Amniotic epithelial cell (primary cell): ENCODE measurements around the gene RPS6KA1.
A peak's percentile ranks its signal among the peaks of the same experiment; 100 is the strongest.

Source experiments
- DNase-seq: peaks from one replicate; pipeline ENCODE4 v3.0.0-alpha.2; 2010; ENCODE audit warnings: low read depth

Gene RPS6KA1

GRCh38 chr1:26533951-26534509 lies 4.5 kb downstream of the RPS6KA1 start:
- no peak for DNase-seq

GRCh38 chr1:26535201-26535600 lies 5.6 kb downstream of the RPS6KA1 start:
- no peak for DNase-seq

- no peak for DNase-seq
Measured at GRCh38 chr1:26536081-26536480, 6.5 kb downstream of the RPS6KA1 start.

- DNase-seq: no peak
Measured at GRCh38 chr1:26536521-26536920, 7.0 kb downstream of the RPS6KA1 start.

- DNase-seq: peak; percentile 70
Measured at GRCh38 chr1:26537951-26538352, 8.4 kb downstream of the RPS6KA1 start.

- peak; percentile 19 for DNase-seq
Measured at GRCh38 chr1:26538480-26539412, 9.2 kb downstream of the RPS6KA1 start.

- no peak for DNase-seq
Measured at GRCh38 chr1:26539722-26540121, 10.2 kb downstream of the RPS6KA1 start.

GRCh38 chr1:26540351-26540750 lies 10.8 kb downstream of the RPS6KA1 start:
- no peak for DNase-seq

GRCh38 chr1:26541431-26541815 lies 11.9 kb downstream of the RPS6KA1 start:
- no peak for DNase-seq

- peak; percentile 97 for DNase-seq
Measured at GRCh38 chr1:26541816-26542711, 12.5 kb downstream of the RPS6KA1 start.

GRCh38 chr1:26542771-26543451 lies 13.3 kb downstream of the RPS6KA1 start:
- DNase-seq: no peak

- DNase-seq: no peak
Measured at GRCh38 chr1:26543462-26543861, 13.9 kb downstream of the RPS6KA1 start.

- no peak for DNase-seq
Measured at GRCh38 chr1:26544126-26544525, 14.6 kb downstream of the RPS6KA1 start.

- DNase-seq: no peak
Measured at GRCh38 chr1:26545969-26546323, 16.4 kb downstream of the RPS6KA1 start.

- no peak for DNase-seq
Measured at GRCh38 chr1:26546375-26546774, 16.8 kb downstream of the RPS6KA1 start.

- no peak for DNase-seq
Measured at GRCh38 chr1:26546819-26547218, 17.3 kb downstream of the RPS6KA1 start.

- no peak for DNase-seq
Measured at GRCh38 chr1:26548841-26549240, 19.3 kb downstream of the RPS6KA1 start.

GRCh38 chr1:26550946-26551345 lies 21.4 kb downstream of the RPS6KA1 start:
- no peak for DNase-seq

GRCh38 chr1:26552720-26553119 lies 23.2 kb downstream of the RPS6KA1 start:
- no peak for DNase-seq

- DNase-seq: no peak
Measured at GRCh38 chr1:26553942-26554682, 24.6 kb downstream of the RPS6KA1 start.

GRCh38 chr1:26554781-26555180 lies 25.2 kb downstream of the RPS6KA1 start:
- no peak for DNase-seq
